Myocyte (in vitro differentiated cells): ENCODE measurements around the gene KRT71. TPM values are rescaled to one million over a fixed set of nuclear protein-coding genes. Genes with fewer than 3 reads are reported as not detected.

Experiments
- DNase-seq: peaks from one replicate; pipeline ENCODE4 v3.0.0-alpha.2; 2012; ENCODE audit warnings: low read depth
- total RNA-seq: library from RNA; depleted of rRNA; stranded (reverse); fragments of >200 nt; gene quantifications from 2 replicates; pipeline ENCODE4 v1.2.3, GENCODE V29; 2014

The KRT71 gene
- total RNA-seq, 1 donor from 2014 or later = not detected

DNA sequence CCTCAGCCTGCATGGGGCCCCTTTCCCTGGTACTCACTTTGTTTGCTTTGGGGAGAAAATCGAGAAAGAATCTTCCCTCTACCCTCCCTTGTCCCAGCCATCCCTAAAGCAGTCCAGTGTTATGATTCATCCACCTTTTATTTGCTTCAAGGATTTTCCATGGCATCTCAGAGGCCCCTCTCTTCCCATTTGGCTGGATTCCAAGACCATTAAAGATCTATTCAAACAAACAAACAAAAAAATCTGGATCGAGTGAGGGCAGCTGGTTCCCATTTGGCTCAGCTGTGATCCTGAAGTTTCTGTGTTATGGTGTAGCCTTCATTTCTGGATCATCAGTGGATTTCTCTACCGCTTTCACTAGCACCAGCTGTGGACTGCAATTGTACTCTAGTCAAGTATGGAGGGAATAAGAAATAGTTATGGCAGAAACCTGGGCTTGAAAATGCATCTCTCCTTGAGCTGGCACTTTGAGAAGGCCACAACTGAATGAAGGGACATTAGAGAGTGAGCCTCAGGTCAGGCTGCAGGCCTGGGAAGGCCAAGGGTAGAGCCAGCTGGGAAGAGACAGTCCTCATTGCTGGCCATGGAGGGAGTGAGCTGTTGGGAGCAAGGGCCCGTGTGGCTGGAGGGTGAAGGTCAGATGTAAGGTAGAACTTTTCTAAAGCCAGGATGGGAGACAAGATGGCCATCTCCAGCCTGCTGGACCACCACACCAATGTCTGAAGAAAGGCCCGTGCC is 13.7 kb downstream of the KRT71 start:
- DNase-seq = peak; percentile 48

DNA sequence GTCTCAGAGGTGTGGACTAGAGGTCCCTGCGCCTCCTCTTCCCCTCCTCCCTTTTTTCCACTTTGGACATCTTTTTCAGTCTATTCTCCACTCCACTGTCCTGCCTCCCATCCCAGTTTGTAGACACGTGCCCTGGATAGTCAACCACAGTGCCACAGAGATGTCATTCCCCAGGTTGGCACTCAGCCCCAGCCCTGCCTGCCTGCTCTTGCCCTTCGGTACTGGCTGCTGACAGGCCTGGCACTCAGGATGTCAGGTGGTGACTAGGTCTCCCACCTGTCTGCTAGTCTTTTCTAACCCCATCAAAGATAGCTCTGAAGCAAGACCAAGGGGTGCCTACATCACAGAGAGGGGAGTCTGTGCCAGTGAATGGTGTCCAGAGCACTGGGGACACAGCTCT is 15.8 kb downstream of the KRT71 start:
- DNase-seq = no peak

DNA sequence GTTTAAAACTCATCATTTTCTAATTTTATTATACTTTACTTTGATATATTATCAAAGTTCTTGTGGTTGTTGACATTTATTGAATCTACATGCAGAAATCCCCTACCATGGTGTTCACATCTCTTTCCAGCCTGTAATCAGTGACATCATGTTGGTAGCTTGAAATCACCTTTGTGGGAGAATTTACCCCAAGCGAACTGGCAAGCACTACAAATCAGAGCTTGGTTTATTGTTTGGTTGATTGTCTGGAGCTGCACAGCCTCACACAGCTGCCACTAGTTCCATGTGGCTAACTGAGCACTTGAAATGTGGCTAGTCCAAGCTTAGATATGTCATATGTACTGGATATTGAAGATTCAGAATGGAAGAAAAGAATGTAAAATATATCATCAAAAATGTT is 17.4 kb downstream of the KRT71 start:
- peak; percentile 11 for DNase-seq

DNA sequence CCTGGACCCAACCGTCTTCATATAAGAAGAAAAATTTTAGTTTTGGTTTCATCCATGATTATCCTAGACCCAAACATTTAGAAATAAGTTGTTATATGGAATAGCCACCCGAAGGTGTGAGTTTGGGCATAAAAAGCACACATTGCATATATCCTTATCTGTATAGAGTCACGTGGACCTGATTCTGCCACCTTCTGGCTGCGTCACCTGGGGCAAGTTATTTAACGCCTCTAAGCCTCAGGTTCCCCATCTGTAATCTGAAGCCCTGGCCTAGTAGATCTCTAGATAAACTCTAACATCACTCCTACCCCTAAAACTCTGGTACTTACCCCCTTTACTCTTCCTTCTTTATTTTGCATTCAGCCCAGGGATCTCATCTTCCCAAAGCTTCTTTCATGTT is 18.5 kb downstream of the KRT71 start:
- no peak for DNase-seq

DNA sequence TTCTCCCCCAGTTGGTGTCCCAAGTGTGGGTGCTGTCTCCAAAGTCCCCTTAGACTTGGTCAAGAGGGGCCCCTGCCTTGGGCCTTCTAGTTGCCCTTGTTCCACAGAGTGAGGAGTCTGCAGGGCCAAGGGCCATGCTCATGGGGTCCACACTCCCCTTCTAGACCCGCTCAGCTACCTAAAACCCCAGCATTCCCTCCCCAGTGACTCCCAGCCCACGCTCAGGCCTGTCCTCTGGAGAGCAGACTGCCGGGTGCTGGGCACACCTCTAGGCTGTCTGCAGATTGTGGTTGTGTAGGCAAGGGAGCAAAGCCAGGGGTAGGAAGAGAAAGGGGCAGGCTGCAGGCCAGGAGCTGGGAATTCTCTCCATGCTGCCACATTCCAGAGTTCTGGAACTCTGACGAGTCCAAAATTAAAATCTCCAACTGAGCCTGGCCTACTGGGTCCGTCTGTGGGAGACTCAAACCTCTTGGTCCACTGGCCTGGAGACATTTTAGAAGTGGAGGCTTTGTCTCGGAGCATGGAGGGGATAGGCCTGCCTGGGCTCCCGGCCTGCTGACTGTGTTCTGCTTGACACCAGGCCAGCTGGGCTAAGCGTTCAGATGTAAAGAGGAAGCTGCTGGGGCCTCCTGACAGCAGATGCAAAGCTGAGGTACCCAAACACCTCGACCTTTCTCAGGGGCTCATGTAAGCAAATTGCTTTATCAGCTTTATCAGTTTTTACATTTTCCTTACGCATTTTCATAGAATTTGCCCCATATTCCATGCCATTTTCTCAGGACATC is 19.1 kb downstream of the KRT71 start:
- no peak for DNase-seq

DNA sequence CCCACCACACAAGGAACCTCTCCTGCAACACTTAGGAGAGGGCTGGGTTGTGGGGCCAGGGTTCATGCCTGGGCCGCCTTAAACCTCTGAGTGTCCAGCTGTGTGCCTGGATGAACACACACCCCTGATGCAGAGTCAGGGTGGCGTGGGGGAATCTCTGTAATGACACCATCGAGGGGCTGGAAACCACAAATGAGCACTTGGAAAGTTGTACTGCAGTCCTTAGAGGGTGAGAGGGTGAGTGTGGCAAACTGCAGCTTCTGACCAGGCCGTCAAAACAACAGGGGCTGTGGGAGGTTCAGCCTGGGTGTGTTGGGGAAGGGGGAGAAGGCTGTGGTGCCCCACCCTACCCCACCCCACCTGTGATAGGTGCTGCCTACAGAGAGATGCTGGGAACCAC is 20.3 kb downstream of the KRT71 start:
- no peak for DNase-seq

DNA sequence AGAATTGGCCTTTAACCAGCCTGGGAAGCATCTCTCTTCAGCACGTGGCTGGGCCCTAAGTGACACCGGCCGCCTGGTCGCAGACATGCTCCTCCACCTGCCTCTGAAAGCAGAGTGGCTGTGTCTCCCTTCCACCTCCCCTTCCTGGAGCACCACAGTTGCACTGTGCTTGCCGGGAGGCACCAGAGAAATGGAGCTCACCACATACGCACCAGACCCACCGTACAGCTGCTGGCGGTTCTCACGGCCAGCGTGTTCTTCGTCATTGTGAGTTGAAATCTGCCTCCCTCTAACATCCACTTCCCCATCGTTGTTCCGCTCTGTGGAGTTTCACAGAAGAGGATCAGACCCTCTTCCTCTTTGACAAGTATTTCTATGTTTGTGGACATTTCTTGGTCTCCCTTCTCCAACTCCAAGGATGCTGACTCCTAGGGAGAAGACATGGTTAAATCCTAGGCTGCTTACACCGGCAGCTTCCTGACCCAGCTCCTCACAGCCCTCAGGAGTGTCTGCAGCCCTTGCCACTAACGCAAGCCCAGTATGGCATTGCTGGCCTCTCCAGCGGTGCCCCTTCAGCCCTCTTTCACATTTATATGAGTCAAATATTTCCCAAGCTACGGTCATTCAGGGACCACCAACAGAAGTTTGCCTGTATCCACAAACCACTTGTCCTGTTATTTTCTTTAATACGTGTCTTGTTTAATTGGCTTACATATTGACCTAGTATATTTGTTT is 21.2 kb downstream of the KRT71 start:
- DNase-seq = no peak

DNA sequence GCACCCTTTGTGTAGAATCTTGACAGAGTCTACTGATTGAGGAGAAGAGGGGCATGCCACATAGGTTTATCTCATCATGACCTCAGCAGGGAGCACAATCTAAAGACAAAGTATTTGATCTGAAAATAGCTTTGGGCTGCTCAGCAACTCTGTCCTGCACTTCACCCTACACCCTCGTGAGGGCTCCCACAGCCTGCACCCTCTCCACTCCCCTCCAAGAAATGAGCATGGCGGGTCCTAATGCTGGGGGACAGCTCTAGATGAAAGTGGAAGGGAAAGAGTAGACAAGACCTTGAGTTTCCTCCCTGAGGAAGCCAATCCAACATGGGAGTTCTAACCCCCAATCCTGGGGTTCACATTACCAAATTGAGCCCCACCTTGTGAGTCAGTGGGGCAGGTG is 22.0 kb downstream of the KRT71 start:
- DNase-seq = no peak

DNA sequence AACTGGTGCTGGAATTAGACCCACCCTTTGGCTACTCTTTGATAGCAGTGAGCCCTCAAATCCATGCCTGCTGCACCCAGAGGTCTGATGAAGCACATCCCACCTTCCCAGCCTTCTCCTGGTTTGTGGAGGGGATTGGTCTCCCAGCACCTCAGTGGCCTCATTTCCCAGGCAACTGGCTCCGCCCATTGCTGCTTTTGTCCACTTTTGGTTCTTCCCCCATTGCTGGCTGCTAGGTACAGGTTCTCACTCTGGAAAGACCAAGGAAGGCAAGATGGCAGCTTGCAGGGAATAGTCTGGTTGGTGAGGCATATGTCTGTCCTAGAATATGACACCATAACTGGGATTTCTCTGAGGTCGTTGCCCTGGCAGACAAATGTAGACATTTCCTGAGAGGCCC is 22.6 kb downstream of the KRT71 start:
- no peak for DNase-seq

DNA sequence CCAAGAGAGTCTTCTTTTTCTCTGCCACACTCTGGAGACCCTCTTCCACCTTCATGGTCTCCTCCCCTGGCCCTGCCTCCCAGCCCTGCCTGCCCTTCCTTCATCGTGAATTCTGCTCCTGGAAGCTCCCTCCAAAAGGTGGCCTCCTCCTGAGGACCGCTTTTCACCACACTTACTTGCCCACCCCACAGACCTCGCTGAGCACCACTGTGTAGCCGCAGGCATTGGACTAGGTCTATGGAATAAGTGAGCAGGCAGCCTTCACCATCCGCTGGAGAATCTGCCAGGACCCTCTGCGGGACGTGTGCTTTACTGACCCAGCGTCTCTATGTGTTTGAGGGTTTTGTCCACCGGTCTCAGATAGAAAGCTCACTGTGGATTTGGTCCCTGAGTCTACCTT is 23.1 kb downstream of the KRT71 start:
- DNase-seq = no peak

DNA sequence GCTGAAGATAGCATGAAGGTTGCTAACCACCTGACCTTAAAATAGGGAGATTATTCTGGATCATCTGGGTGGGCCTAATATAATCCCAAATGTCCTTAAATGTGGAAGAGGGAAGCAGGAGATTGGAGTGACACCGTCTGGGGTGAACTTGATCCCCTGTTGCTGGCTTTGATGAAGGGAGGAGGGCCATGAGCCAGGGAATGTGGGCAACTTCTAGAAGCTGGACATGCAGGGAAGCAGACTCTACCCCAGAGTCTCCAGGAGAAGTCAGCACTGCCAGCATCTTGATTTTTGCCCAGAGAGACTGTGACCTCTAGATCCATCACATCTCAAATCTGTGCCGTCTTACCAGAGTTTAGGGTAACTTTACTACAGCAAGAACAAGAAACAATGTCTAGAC is 23.5 kb downstream of the KRT71 start:
- DNase-seq = no peak

DNA sequence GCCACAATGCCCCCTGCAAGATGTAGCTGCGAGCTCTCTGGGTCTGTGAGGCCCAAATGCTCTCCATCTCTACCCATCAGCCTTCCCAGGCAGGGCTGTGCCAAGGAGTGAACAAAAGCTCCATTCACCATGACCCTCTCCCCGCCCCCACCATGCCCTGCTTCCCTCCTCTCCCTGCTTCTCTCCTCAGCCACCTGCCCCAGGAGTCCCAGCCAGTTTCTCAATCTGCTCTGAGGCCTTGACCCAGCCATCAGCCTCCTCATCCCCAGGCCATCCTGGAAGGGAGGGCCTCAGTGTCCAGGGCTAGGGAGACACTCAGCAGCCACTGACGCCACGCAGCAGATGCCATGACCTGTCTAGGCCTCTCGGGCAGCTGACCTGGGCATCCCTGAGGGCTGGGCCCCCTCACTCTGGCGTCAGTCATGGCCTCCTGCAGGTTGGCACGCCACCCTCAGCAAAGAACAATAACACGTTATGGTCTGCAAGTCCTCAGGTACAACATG is 24.3 kb downstream of the KRT71 start:
- no peak for DNase-seq

DNA sequence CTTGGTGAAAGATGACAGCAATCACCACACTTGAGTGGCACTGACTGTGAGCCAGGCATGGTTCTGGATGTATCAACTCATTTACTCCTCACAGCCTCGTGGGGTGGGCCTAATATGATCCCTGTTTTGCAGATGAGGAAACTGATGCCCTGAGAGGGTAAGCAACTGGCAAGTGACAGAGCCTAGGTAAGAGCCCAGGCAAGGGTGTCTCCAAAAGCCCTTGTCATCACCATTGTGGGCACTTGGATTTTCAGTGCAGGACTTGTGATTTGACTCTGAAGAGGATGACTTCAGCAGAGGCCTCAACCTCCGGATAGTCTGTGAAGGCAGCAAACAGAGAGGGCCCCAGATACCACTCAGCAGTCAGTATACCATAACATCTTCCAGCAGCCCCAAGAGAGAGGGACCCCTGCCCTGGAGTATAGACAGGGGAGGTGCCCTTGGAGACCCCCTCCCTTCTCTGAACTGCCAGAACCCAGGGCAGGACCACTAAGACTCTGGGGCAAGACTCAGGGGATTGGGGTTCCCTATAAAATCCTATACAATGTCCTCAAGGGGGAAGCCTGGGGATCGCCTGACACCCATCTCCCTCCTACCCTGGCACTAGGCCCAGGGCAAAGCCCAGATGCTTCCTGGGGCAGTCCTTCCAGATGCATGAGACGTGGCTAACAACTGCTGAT is 25.7 kb downstream of the KRT71 start:
- no peak for DNase-seq

DNA sequence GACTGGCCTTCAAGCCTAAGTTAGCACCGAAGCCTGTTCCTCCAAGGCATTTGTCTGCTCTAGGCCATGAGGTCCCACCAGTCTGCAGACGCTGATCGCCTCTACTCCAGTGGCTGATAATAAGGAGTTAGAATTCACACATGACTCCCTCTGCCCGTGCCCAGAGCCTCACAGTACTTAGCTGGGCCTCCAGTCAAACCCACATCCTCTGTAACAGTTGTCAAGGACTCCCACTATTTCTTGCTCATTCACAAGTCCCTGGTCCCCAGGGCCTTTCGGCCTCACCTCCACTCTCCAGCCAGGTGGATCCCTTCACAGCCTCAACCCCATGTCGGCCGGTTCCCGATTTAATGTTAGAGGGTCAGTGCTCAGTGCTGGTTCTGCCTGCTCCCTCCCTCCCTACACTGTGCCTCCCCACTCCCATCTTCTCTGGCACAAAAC is 26.4 kb downstream of the KRT71 start:
- no peak for DNase-seq

DNA sequence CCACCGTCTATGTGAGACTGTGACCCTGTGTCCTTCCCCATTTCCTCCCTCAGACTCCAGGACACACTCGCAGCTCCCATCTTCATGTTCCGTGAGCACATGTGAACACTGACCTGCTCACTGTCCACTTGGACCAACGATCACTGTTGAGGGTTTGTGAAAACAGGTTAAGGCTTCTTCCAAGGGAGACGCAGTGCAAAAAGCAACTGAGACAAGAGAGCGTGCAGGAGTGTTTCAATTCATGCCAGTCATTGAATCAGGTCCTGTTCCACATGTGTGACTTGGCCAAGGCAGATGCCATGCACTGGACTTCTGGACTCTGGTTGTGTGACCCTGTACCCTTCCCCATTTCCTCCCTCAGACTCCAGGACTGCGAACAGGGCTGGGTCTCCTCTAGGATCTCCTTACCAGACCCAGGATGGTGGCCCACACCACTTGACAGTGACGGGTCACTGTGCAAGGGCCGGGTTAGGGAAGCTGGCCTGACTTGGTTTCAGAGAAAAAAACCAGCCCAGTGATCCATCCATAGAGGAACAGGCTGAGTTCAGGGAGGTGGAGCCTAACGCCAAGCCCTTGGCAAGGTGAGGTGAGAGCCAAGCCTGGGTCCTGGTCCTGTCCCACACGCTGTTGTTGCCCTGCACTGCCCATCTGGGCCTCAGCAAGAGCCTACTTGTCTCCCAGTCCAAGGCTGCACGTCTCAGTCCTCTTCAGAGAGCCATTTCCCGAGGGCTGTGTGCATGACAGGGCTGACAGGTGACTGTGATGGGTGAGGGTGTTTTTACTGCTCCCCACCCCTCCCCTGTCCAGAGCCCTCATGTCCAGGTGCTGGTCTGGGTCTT is 27.1 kb downstream of the KRT71 start:
- no peak for DNase-seq

DNA sequence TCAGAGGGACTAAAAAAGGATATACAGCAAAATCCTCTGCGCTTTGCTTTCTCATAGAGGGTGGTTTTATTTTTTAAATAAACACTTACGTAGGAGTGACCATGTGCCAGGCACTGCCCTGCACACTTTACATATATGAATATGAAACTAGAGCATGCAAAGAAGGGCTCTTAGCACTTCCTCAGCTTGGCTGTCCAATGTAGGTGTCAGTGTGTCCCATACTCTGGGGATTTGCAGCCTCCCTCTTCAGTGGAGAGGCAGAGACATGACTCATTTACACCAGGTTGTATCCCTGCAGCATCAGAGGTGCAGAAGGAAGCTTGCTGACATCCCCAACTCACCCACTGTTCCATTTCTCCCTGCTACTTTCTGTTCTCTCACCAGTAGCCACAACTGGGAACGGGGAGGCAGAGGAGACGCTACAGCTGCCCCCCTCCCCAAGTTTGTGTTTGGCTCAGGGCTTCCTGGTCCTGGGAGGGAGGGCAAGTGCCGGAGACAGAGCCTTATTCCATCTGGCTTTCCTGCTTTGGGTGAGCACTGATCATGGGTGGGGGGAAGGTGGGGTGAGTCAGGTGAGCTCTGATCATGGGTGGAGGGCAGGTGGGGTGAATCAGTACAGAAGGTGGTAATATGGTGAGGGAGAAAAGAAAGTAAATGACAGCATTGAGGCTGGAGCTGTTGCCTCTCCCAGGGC is 27.9 kb downstream of the KRT71 start:
- no peak for DNase-seq

DNA sequence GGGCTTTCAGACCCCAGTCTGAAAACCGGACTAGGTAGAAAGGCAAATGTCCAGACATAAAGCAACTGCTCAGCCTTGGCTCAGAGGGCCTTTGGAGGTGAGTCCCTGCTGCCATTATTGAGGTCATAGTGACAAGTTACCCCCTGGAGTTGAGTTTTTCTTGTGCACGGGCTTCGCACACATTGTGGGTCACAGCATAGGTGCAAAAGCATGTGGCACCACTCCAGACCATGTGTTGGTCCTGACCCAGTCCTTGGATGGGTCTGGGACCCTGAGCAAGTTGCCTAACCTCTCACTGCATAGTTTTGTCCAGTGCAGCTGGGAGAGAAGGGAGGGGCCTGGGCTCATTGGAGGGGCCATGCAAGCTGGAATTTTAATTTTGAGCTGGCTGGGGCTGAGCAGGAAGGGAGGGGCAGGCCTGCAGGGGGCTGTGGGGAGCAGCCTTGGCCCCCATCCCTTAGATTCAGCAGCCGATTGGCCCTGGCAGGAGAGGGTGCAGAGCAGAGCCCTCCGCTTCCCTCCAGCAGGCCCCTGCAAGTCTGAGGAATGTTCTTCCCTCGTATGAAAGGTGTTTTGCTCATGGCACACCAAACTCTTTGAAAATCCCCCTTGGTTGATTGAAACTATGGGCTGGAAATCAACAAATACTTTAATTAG is 28.6 kb downstream of the KRT71 start:
- no peak for DNase-seq

DNA sequence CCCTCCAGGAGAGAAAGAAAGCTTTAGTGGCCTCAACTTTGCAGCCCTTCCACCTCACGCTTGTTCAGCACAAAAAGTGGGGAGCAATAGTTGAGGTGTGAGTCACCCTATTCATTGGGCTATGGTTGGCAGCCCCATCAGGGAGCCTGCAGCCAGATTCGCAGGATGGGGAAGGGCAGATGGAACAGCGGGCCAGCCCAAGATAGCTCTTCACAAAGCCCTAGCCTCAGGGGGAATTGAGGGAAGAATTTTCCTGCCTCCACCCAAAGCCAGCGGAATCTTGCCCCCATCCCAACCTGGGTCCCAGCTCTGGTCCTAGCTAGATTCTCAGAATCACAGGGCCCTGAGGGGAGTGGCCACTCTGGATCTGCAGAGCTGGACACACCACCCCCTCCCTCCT is 29.1 kb downstream of the KRT71 start:
- no peak for DNase-seq

DNA sequence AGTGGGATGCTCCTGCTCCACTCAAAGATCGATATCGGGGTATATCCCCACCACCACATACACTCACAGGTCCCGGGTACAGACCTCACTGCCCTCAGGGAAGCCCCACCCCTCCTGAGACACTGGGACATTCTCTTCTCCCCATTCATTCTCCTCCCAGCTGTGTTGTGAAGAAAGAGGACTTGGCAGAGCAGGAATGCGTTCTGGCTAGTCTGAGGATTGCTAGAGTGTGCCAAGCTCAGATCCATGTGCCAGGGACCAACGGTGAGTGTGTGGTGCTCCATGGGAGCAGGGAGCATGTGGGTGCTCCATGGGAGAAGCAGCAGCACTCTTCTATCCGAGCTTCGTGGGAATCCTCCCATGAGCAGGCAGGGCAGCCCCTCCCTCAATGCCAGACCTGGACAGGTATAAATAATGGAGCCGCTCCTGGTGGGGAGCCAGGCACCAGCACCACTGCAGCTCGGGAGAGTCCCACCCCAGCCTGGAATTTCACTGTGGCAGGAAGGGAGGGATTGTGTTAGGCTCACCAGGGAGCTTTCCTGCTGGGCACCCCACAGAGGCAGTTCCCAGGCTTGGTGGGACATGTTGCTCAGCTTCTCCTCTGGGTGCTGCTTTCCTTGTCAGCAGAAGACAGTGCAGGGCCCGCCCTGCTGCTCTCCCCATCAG is 30.5 kb downstream of the KRT71 start:
- DNase-seq = peak; percentile 77
